Peyer's patch (tissue), 4 donors: ENCODE results near the gene SHISA6.

Experiments
- POLR2A ChIP-seq, 2 donors: fragments of 450-650 bp; IDR thresholded peaks; one replicate each; pipeline ENCODE4 v1.5.1; 2017; ENCODE audit warnings: antibody characterized with exemption in 2 of 2, mild to moderate bottlenecking in 2 of 2, moderate library complexity in 2 of 2
- TF ChIP-seq, protein P1 (sequence below), 6 experiments: fragments of 450-650 bp in 4 of 6; fragments of 200-600 bp in 2 of 6; sonication (generic) in 1 of 6; IDR thresholded peaks; one replicate each; pipeline ENCODE4 v1.5.1; 2017 to 2019; ENCODE audit warnings: antibody characterized with exemption in 6 of 6, mild to moderate bottlenecking in 3 of 6, moderate library complexity in 1 of 6

DNA sequence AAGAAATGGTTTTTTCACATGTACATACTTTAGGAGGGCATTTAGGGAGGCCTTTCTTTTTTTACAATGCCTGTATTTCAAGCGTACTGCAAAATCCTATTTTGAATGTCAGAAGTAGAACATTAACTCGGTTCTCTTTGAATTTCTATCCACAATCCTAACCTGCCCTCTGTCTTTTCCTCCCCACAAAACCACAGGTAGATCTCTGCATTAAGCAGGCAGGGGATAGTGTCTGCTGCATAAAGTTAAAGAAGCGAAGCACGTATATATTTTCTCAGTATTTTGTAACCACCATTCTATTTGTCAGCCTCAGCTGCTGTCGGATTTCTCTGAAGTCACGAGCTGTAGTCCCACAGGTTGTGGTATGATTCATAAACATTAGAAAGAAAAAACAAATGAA lies 137.5 kb downstream of the SHISA6 start:
- TF ChIP-seq, protein P1, sequence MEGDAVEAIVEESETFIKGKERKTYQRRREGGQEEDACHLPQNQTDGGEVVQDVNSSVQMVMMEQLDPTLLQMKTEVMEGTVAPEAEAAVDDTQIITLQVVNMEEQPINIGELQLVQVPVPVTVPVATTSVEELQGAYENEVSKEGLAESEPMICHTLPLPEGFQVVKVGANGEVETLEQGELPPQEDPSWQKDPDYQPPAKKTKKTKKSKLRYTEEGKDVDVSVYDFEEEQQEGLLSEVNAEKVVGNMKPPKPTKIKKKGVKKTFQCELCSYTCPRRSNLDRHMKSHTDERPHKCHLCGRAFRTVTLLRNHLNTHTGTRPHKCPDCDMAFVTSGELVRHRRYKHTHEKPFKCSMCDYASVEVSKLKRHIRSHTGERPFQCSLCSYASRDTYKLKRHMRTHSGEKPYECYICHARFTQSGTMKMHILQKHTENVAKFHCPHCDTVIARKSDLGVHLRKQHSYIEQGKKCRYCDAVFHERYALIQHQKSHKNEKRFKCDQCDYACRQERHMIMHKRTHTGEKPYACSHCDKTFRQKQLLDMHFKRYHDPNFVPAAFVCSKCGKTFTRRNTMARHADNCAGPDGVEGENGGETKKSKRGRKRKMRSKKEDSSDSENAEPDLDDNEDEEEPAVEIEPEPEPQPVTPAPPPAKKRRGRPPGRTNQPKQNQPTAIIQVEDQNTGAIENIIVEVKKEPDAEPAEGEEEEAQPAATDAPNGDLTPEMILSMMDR (IDR thresholded peaks at IDR 0.05), result no peak
- no peak for TF ChIP-seq POLR2A (IDR thresholded peaks at IDR 0.05)
